GM19351 (cell line): ENCODE data around the gene TMCC1.
"Not testable (repeated sequence)": the region's sequence is repeated elsewhere in the genome, so short reads cannot be mapped to it uniquely, and the experiment has no call there.

Experiments used
- ATAC-seq: cut with Tn5 transposase; IDR thresholded peaks from one replicate; pipeline ENCODE4 v1.9.1; 2021; ENCODE audit warnings: mild to moderate bottlenecking, moderate library complexity; ENCODE audit not compliant: unreplicated experiment

The TMCC1 gene

GRCh38 chr3:129690406-129690805, 203.1 kb downstream of the TMCC1 start:
- peak; percentile 91 for ATAC-seq

- ATAC-seq = no peak
Measured at GRCh38 chr3:129689036-129689435, 204.5 kb downstream of the TMCC1 start.

GRCh38 chr3:129688271-129688895, 205.1 kb downstream of the TMCC1 start:
- no peak for ATAC-seq

GRCh38 chr3:129687586-129688125, 205.9 kb downstream of the TMCC1 start:
- no peak for ATAC-seq

- ATAC-seq = no peak
Measured at GRCh38 chr3:129686941-129687340, 206.6 kb downstream of the TMCC1 start.

- no peak for ATAC-seq
Measured at GRCh38 chr3:129684270-129684669, 209.2 kb downstream of the TMCC1 start.

GRCh38 chr3:129683201-129683600, 210.3 kb downstream of the TMCC1 start:
- no peak for ATAC-seq

GRCh38 chr3:129676985-129677384, 216.5 kb downstream of the TMCC1 start:
- no peak for ATAC-seq

GRCh38 chr3:129674798-129675123, 218.8 kb downstream of the TMCC1 start:
- ATAC-seq = not testable (repeated sequence)

GRCh38 chr3:129673897-129674797, 219.4 kb downstream of the TMCC1 start:
- ATAC-seq = no peak

- ATAC-seq = no peak
Measured at GRCh38 chr3:129673012-129673411, 220.5 kb downstream of the TMCC1 start.

GRCh38 chr3:129672412-129672811, 221.1 kb downstream of the TMCC1 start:
- no peak for ATAC-seq

- no peak for ATAC-seq
Measured at GRCh38 chr3:129665024-129665768, 228.3 kb downstream of the TMCC1 start.

GRCh38 chr3:129663930-129664646, 229.4 kb downstream of the TMCC1 start:
- ATAC-seq = no peak

GRCh38 chr3:129663045-129663446, 230.5 kb downstream of the TMCC1 start:
- ATAC-seq = no peak

- ATAC-seq = no peak
Measured at GRCh38 chr3:129662191-129662608, 231.3 kb downstream of the TMCC1 start.

- ATAC-seq = no peak
Measured at GRCh38 chr3:129661766-129662165, 231.7 kb downstream of the TMCC1 start.

GRCh38 chr3:129658110-129658843, 235.2 kb downstream of the TMCC1 start:
- ATAC-seq = no peak

- no peak for ATAC-seq
Measured at GRCh38 chr3:129657261-129658046, 236.1 kb downstream of the TMCC1 start.
